Activated naive CD8-positive, alpha-beta T cell (primary cell): ENCODE results near the gene IL31RA.

Experiments used
- H3K27ac Mint-ChIP-seq: one replicate; pipeline ENCODE4 v1.8.0; 2021; ENCODE audit warnings: mixed read lengths
- H3K27me3 Mint-ChIP-seq: one replicate; pipeline ENCODE4 v1.8.0; 2021; ENCODE audit warnings: mixed read lengths
- H3K36me3 Mint-ChIP-seq: one replicate; pipeline ENCODE4 v1.8.0; 2021; ENCODE audit warnings: mixed read lengths
- H3K4me1 Mint-ChIP-seq: one replicate; pipeline ENCODE4 v1.8.0; 2021; ENCODE audit warnings: low read depth, mixed read lengths
- H3K4me3 Mint-ChIP-seq: one replicate; pipeline ENCODE4 v1.8.0; 2021; ENCODE audit warnings: mild to moderate bottlenecking, mixed read lengths
- H3K9me3 Mint-ChIP-seq: one replicate; pipeline ENCODE4 v1.8.0; 2021; ENCODE audit warnings: low read depth, mixed read lengths

The IL31RA gene

GRCh38 chr5:55903121-55903701 is 52.1 kb downstream of the IL31RA start:
- H3K27ac Mint-ChIP-seq = no peak overlapping the region
- peaks cover 3% of the 10 kb centered on the region for H3K27me3 Mint-ChIP-seq
- no peaks in the 10 kb centered on the region for H3K9me3 Mint-ChIP-seq
- H3K4me1 Mint-ChIP-seq = peaks cover 22% of the 10 kb centered on the region
- H3K36me3 Mint-ChIP-seq = no peaks in the 10 kb centered on the region
- H3K4me3 Mint-ChIP-seq = peak overlapping the region; percentile 52

- H3K27me3 Mint-ChIP-seq = peaks cover 3% of the 10 kb centered on the region
- H3K36me3 Mint-ChIP-seq = no peaks in the 10 kb centered on the region
- no peak overlapping the region for H3K27ac Mint-ChIP-seq
- H3K4me3 Mint-ChIP-seq = no peak overlapping the region
- no peaks in the 10 kb centered on the region for H3K9me3 Mint-ChIP-seq
- H3K4me1 Mint-ChIP-seq = peaks cover 22% of the 10 kb centered on the region
These were observed 53.0 kb downstream of the IL31RA start for GRCh38 chr5:55904152-55904551.

- peaks cover 1% of the 10 kb centered on the region for H3K27me3 Mint-ChIP-seq
- H3K36me3 Mint-ChIP-seq = no peaks in the 10 kb centered on the region
- H3K4me3 Mint-ChIP-seq = no peak overlapping the region
- peaks cover 22% of the 10 kb centered on the region for H3K4me1 Mint-ChIP-seq
- no peak overlapping the region for H3K27ac Mint-ChIP-seq
- H3K9me3 Mint-ChIP-seq = no peaks in the 10 kb centered on the region
These were observed 54.1 kb downstream of the IL31RA start for GRCh38 chr5:55905251-55905650.

GRCh38 chr5:55907927-55908326 is 56.8 kb downstream of the IL31RA start:
- H3K27me3 Mint-ChIP-seq = no peaks in the 10 kb centered on the region
- no peaks in the 10 kb centered on the region for H3K36me3 Mint-ChIP-seq
- no peaks in the 10 kb centered on the region for H3K9me3 Mint-ChIP-seq

GRCh38 chr5:55908804-55909203 is 57.6 kb downstream of the IL31RA start:
- H3K4me1 Mint-ChIP-seq = peaks cover 8% of the 10 kb centered on the region
- H3K9me3 Mint-ChIP-seq = no peaks in the 10 kb centered on the region
- no peaks in the 10 kb centered on the region for H3K27me3 Mint-ChIP-seq
- H3K27ac Mint-ChIP-seq = no peak overlapping the region
- no peak overlapping the region for H3K4me3 Mint-ChIP-seq
- H3K36me3 Mint-ChIP-seq = no peaks in the 10 kb centered on the region

More at GRCh38 chr5:55907927-55908326, 56.8 kb downstream of the IL31RA start:
- Mint-ChIP-seq H3K27ac (no peak overlapping the region), H3K4me3 (no peak overlapping the region), H3K4me1 (peaks cover 17% of the 10 kb centered on the region)

- no peak overlapping the region for H3K27ac Mint-ChIP-seq
- H3K4me1 Mint-ChIP-seq = no peaks in the 10 kb centered on the region
- H3K27me3 Mint-ChIP-seq = no peaks in the 10 kb centered on the region
- no peaks in the 10 kb centered on the region for H3K9me3 Mint-ChIP-seq
- no peaks in the 10 kb centered on the region for H3K36me3 Mint-ChIP-seq
- H3K4me3 Mint-ChIP-seq = no peak overlapping the region
These were observed 60.9 kb downstream of the IL31RA start for GRCh38 chr5:55911784-55912653.

- H3K4me3 Mint-ChIP-seq = no peak overlapping the region
- no peaks in the 10 kb centered on the region for H3K27me3 Mint-ChIP-seq
- H3K9me3 Mint-ChIP-seq = no peaks in the 10 kb centered on the region
- H3K27ac Mint-ChIP-seq = no peak overlapping the region
- H3K4me1 Mint-ChIP-seq = no peaks in the 10 kb centered on the region
- no peaks in the 10 kb centered on the region for H3K36me3 Mint-ChIP-seq
These were observed 62.6 kb downstream of the IL31RA start for GRCh38 chr5:55913466-55914413.

GRCh38 chr5:55914971-55915370 is 63.8 kb downstream of the IL31RA start:
- H3K27me3 Mint-ChIP-seq = no peaks in the 10 kb centered on the region

GRCh38 chr5:55915783-55916182 is 64.6 kb downstream of the IL31RA start:
- Mint-ChIP-seq H3K27me3 (no peaks in the 10 kb centered on the region), H3K4me1 (peaks cover 8% of the 10 kb centered on the region), H3K36me3 (no peaks in the 10 kb centered on the region), H3K4me3 (no peak overlapping the region), H3K27ac (no peak overlapping the region), H3K9me3 (no peaks in the 10 kb centered on the region)

More at GRCh38 chr5:55914971-55915370, 63.8 kb downstream of the IL31RA start:
- H3K4me1 Mint-ChIP-seq = peaks cover 8% of the 10 kb centered on the region
- H3K9me3 Mint-ChIP-seq = no peaks in the 10 kb centered on the region
- no peak overlapping the region for H3K4me3 Mint-ChIP-seq
- no peak overlapping the region for H3K27ac Mint-ChIP-seq
- H3K36me3 Mint-ChIP-seq = no peaks in the 10 kb centered on the region

- Mint-ChIP-seq H3K4me3 (no peak overlapping the region), H3K27me3 (no peaks in the 10 kb centered on the region), H3K27ac (no peak overlapping the region), H3K9me3 (no peaks in the 10 kb centered on the region), H3K36me3 (no peaks in the 10 kb centered on the region), H3K4me1 (peaks cover 8% of the 10 kb centered on the region)
These were observed 65.8 kb downstream of the IL31RA start for GRCh38 chr5:55916986-55917385.

GRCh38 chr5:55917402-55918086 is 66.4 kb downstream of the IL31RA start:
- Mint-ChIP-seq H3K4me1 (peaks cover 8% of the 10 kb centered on the region), H3K27ac (no peak overlapping the region), H3K27me3 (no peaks in the 10 kb centered on the region), H3K36me3 (no peaks in the 10 kb centered on the region), H3K9me3 (no peaks in the 10 kb centered on the region), H3K4me3 (no peak overlapping the region)

GRCh38 chr5:55918087-55919035 is 67.2 kb downstream of the IL31RA start:
- H3K4me1 Mint-ChIP-seq = peaks cover 14% of the 10 kb centered on the region
- no peak overlapping the region for H3K4me3 Mint-ChIP-seq
- H3K27me3 Mint-ChIP-seq = no peaks in the 10 kb centered on the region
- H3K9me3 Mint-ChIP-seq = no peaks in the 10 kb centered on the region
- no peak overlapping the region for H3K27ac Mint-ChIP-seq
- no peaks in the 10 kb centered on the region for H3K36me3 Mint-ChIP-seq

- Mint-ChIP-seq H3K9me3 (no peaks in the 10 kb centered on the region), H3K36me3 (no peaks in the 10 kb centered on the region), H3K4me1 (peaks cover 20% of the 10 kb centered on the region), H3K27ac (peak overlapping the region; percentile 12), H3K27me3 (no peaks in the 10 kb centered on the region), H3K4me3 (no peak overlapping the region)
These were observed 68.5 kb downstream of the IL31RA start for GRCh38 chr5:55919625-55920024.
